GM18907 (cell line): ENCODE measurements around the gene KRTAP10-1.
"Not testable (repeated sequence)": the region's sequence is repeated elsewhere in the genome, so short reads cannot be mapped to it uniquely, and the experiment has no call there.

Source experiments
- ATAC-seq: cut with Tn5 transposase; IDR thresholded peaks from one replicate; pipeline ENCODE4 v1.9.1; 2021; ENCODE audit warnings: mild to moderate bottlenecking, moderate library complexity; ENCODE audit not compliant: unreplicated experiment

KRTAP10-1 gene, protein sequence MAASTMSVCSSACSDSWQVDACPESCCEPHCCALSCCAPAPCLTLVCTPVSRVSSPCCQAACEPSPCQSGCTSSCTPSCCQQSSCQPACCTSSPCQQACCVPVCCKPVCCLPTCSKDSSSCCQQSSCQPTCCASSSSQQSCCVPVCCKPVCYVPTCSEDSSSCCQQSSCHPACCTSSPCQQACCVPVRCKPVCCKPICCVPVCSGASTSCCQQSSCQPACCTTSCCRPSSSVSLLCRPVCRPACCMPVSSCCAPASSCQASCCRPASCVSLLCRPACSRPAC

GRCh38 chr21:44539991-44540666, at the start of gene KRTAP10-1:
Gene KRTAP10-1 (minus strand): TSS chr21:44540195. CDS start chr21:44540150, 45 bp downstream.
- ATAC-seq = no peak

DNA sequence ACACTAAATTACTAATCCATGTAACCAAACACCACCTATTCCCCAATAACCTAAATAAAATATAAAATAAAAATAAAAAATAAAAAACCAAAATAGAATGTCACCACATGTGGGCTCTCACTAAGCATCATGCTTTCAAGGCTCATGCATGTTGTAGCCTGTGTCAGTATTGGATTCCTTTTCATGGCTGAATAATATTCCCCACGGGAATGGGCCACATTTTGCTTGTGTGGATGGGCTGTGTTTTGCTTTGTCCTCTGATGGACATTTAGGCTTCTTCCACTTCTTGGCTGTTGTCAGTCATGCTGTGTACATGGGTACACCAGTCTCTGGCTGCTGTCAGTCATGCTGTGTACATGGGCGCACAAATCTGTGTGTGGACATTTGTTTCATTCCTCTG, 49.1 kb upstream of the KRTAP10-1 start:
- no peak for ATAC-seq

DNA sequence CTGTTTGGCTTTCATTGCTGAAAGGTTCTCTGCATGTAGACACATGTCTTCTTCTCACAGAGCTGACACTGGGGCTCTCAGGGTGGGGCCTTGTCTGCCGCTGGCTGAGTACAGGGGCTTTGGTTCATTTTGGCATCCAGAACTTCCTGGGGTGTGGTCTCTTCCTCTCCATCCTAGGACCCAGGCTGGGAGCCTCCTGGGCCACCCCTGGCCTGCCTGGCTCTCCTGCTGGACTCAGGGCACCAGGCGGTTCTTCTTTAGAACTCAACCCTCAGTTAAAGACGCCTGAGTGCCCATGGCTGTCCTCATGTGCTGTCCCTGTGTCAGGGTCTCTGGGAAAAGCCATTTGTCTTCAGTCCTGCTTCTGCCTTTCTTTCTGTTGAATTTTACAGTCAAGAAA, 45.9 kb upstream of the KRTAP10-1 start:
- ATAC-seq = no peak

DNA sequence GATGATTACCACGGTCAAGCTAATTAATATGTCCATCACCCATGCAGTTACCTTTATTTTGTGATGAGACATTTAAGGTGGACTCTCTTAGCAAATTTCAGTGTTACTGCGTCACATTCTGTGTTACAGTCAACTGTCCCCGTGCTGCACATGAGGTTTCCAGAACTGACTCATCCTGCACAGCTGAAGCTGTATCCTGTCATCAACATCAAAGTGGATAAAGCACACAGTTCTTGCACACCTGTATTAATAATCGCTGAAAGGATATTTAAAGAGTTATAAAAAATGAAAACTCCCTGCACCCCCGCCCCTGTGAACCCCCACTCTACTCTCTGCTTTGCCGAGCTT, 43.8 kb upstream of the KRTAP10-1 start:
- ATAC-seq = no peak

DNA sequence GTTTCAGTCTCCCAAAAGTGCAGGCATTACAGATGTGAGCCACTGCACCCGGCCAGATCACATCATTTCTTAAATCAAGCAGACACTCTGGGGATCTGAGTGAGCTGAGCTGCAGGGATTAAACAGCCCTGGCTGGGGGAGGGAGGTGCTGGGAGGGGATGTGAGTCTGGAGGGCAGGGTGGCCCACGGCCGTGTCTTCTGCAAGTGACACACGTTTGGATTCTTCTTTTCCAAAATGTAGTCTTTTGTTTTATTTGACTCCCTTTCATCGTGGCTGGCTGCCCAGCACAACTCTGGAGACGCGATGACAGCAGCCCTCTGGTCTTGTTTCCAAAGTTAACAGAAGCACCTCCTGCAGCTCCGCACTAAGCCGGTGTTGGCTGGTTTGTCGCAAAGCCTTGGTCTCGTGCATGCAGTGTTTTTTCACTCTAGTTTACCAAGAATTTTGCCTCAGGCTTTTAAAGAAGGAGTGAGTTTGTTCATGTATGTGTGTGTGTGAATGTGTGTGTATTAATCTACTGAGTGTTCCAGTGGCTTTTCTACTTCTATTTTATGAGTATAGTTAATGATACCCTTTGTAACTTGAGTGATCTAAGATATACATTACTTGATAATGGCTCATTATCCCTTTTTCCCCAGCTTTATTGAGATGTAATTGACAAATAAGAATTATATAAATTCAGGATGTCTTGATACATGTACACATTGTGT, 43.2 kb upstream of the KRTAP10-1 start:
- ATAC-seq = no peak

DNA sequence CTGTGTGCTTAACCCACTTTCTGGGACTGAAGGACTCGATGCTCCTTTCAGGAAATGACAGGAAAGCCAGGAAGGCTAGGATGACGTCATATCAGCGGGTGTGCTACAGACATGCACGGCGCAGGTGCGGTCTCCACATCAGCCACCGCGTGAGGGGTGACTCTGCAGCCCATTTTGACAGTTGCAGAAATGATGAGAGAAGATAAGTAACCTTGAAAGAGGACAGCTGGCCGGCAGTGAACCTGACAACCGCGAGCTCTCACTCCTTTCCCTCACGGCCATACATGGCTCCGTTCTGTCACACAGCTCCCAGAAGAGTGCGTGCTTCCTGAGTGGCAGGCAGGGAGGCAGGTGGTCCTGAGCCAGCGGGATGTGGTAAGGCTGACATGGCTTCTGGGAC, 42.1 kb upstream of the KRTAP10-1 start:
- no peak for ATAC-seq

DNA sequence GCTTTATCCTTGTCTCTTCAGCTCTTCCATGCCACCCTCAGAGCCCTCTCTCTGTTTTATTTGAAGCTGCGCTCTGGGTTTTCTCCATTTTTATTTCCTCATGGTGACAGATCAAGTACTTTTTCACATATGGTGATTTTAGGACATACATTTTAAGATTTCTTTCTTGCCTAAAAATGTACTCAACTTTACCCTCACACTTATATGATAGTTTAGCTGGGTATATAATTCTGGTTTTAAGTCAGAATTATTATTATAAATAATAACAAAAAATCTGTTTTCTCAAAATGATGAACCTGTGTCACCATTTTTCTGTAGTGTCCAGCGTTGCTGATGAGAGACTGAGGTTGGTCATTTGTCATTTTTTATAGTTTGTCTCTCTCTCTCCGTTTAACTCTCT, 41.2 kb upstream of the KRTAP10-1 start:
- no peak for ATAC-seq

DNA sequence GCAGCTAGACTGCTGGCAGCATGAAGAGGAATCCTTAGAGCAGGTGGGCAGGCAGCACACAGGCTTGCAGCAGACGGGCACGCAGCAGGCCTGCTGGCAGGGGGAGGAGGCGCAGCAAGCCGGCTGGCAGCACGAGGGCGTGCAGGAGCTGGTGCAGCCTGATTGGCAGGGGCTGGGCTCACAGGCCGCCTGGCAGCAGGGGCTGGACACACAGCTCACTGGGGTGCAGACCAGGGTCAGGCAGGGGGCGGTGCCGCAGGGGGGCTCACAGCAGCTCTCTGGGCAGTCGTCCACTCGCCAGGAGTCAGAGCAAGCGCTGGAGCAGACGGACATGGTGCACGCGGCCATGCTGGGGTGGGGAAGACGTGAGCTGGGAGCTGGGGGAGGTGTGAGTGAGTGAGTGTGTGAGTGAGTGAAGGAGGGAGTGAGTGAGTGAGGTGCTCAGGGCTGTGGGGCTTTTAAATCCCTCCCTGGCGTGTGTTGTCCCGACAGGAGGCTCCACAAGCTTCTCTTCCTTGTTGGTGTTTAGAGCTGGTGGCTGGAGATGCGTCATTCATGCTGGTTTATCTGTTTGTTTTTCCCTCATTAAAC, 40.3 kb upstream of the KRTAP10-1 start, which contains the start of gene KRTAP10-5:
KRTAP10-5 (minus strand) TSS at position 374 of the 591 bp plus-strand sequence; CDS start at position 348, 26 bp downstream.
- not testable (repeated sequence) for ATAC-seq

GRCh38 chr21:44579833-44580144, 39.8 kb upstream of the KRTAP10-1 start:
- no peak for ATAC-seq

- ATAC-seq = no peak
These were observed 39.2 kb upstream of the KRTAP10-1 start for GRCh38 chr21:44579056-44579832.

DNA sequence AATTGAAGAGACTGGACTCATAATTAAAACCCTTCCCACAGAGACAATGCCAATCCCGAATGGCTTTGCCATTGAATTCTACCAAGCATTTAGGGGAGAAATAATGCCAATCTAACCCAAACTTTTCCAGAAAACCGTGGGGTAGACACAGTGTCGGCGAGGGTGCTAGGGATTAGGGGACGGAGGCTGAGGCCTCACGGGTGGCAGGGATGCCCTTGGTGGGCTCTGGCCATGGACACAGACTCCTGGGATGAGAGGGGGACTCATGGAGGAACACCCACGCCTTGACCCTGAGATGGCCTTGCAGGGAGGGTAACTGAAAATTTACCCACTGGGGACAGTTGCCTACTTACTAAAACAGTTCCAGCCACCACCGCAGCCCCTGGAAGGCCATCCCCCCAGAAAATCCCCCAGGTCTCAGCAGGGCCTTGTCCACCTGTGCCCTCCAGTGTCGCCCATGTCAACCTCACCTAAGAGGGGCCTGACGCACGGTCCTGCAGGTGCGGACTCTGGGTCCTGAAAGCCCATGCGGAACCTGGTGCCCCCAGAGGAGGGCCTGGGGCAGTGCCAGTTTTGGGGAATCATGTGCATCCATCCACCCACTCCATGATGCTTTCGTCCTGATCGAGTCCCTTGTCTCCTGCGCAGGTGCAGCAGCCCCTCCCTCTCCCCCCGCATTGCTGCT, 38.5 kb upstream of the KRTAP10-1 start:
- ATAC-seq = no peak

GRCh38 chr21:44576025-44576420, 36.0 kb upstream of the KRTAP10-1 start:
- ATAC-seq = no peak

GRCh38 chr21:44575307-44576024, 35.5 kb upstream of the KRTAP10-1 start:
- ATAC-seq = no peak

DNA sequence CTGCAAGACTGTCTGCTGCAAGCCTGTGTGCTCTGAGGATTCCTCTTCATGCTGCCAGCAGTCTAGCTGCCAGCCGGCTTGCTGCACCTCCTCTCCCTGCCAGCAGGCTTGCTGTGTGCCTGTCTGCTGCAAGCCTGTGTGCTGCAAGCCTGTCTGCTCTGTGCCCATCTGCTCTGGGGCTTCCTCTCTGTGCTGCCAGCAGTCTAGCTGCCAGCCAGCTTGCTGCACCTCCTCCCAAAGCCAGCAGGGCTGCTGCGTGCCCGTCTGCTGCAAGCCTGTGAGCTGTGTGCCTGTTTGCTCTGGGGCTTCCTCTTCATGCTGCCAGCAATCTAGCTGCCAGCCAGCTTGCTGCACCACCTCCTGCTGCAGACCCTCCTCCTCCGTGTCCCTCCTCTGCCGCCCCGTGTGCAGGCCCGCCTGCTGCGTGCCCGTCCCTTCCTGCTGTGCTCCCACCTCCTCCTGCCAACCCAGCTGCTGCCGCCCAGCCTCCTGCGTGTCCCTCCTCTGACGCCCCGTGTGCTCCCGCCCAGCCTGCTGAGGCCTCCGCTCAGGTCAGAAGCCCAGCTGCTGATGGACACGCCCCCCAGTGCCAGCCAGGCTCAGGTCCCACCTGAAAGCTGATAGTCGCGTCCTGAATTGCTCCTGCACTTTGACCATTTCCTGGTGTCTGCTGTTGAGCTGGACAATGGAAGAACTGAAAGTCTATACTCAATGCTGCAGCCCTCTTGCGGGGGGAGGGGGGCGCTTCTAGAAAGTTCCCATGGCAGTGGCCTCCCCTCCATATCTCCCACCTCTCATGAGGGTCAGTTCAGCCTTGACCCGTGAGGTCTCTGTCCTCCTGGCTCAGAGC, 34.7 kb upstream of the KRTAP10-1 start:
- ATAC-seq = no peak

- ATAC-seq = not testable (repeated sequence)
These were observed 33.8 kb upstream of the KRTAP10-1 start, which contains the start of gene KRTAP10-4 for GRCh38 chr21:44573630-44574456. Gene KRTAP10-4 (plus strand): TSS chr21:44573729. CDS start chr21:44573759, 30 bp downstream.

- ATAC-seq = no peak
These were observed 33.1 kb upstream of the KRTAP10-1 start for GRCh38 chr21:44572959-44573583.
